Stimulated activated naive CD8-positive, alpha-beta T cell treated with anti-CD3 and anti-CD28 coated beads, Interleukin-15, amount 100 ng/mL, for 72 hours (primary cell): ENCODE data around the gene SPATA25.
A peak's percentile ranks its signal among the peaks of the same experiment; 100 is the strongest.

ENCODE experiments used
- ATAC-seq: fragments of 150-1000 bp; cut with Tn5 transposase; 2 replicates; pipeline ENCODE4 v1.10.0; 2021; ENCODE audit warnings: mild to moderate bottlenecking, moderate library complexity
- DNase-seq, 2 donors: peaks; one replicate each; pipeline ENCODE4 v3.0.0; 2021 to 2022
- H3K27ac Mint-ChIP-seq, 2 donors: one replicate each; pipeline ENCODE4 v1.8.0; 2022; ENCODE audit warnings: mild to moderate bottlenecking in 2 of 2, mixed read lengths in 2 of 2, moderate library complexity in 2 of 2
- H3K27me3 Mint-ChIP-seq: one replicate; pipeline ENCODE4 v1.8.0; 2022; ENCODE audit warnings: mixed read lengths
- H3K4me1 Mint-ChIP-seq: one replicate; pipeline ENCODE4 v1.8.0; 2022; ENCODE audit warnings: mild to moderate bottlenecking, mixed read lengths
- H3K4me3 Mint-ChIP-seq, 2 donors: one replicate each; pipeline ENCODE4 v1.8.0; 2022; ENCODE audit warnings: mild to moderate bottlenecking in 2 of 2, mixed read lengths in 2 of 2, moderate library complexity in 1 of 2
- H3K9me3 Mint-ChIP-seq, 2 donors: one replicate each; pipeline ENCODE4 v1.8.0; 2022; ENCODE audit warnings: mixed read lengths in 2 of 2

The SPATA25 gene

DNA sequence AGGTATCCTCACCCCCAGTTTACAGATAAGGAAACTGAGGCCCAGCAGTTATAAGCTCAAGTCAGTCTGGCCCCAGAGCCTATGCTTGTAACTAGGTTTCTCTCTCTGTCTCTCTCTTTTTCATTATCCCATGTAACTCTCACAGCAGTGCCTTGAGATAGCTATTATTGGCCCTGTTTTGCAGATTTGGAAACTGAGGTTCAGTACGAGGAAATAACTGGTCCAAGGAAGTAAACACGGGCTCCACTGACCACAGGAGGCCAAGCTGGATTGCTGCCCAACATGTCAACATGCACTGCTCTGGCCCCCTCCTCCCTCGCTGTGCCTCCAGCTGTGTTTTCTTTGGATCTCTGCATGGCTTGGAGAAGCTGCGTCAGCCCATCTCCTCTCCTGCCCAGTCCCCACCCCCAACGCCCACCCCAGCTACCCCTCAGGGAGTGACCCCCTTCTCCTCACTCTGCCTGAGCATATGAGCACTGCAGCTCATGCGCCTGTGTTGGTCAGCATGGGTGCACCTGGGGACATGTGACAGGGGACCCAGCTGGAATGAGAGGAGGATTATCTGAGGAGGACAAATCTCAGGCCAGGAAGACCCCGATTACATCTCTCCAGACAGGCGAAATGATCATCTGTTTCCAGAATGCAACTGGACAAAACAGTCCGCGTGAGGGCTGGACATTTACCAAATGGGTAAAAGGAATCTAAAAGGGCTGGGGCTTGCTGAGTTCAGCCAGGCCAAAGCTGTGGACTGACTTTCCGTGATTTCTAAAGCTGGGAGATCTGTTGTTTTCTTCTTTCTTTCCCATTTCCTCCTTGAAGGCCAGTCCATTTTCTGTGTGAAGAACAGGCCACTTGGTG lies 32.3 kb upstream of the SPATA25 start:
- Mint-ChIP-seq H3K9me3 (no peaks in the 10 kb centered on the region), H3K27me3 (peaks cover 22% of the 10 kb centered on the region), H3K4me3 (no peak overlapping the region), H3K27ac (no peak overlapping the region), H3K4me1 (peaks cover 5% of the 10 kb centered on the region)
- no peak for ATAC-seq
- no peak for DNase-seq

- H3K27ac Mint-ChIP-seq, result no peak overlapping the region
- peaks cover 22% of the 10 kb centered on the region for H3K27me3 Mint-ChIP-seq
- no peak for ATAC-seq
- no peak overlapping the region for H3K4me3 Mint-ChIP-seq
- no peaks in the 10 kb centered on the region for H3K9me3 Mint-ChIP-seq
- DNase-seq, result no peak
- H3K4me1 Mint-ChIP-seq, result peaks cover 5% of the 10 kb centered on the region
Measured at GRCh38 chr20:45918779-45919537, 31.5 kb upstream of the SPATA25 start.

DNA sequence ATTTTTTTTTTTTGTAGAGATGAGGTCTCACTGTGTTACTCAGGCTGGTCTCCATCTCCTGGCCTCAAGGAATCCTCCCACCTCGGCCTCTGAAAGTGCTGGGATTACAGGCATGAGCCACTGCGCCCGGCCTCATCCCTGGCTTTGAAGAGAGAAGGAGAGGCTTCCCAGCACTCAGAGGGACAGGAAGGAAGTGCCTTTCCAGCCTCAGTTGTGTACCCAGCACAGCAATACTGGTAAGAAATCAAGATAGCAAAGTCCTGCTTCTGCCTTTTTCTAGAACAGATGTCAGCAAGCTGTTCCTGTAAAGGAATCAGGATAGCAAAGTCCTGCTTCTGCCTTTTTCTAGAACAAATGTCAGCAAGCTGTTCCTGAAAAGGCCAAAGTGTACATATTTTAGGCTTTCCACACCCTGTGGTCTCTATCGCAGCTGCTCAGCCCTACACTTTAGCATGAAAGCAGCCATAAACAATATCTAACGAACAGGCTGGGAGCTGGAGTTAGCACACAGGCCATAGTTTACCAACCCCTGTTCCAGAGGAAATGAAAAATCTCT lies 30.8 kb upstream of the SPATA25 start:
- DNase-seq (no peak), ATAC-seq (no peak)
- Mint-ChIP-seq H3K4me3 (no peak overlapping the region), H3K27me3 (peaks cover 22% of the 10 kb centered on the region), H3K4me1 (peaks cover 5% of the 10 kb centered on the region), H3K27ac (no peak overlapping the region), H3K9me3 (no peaks in the 10 kb centered on the region)

GRCh38 chr20:45917790-45918141 lies 30.3 kb upstream of the SPATA25 start:
- DNase-seq (no peak), ATAC-seq (no peak)
- Mint-ChIP-seq H3K4me1 (peaks cover 5% of the 10 kb centered on the region), H3K27ac (no peak overlapping the region), H3K4me3 (no peak overlapping the region), H3K9me3 (no peaks in the 10 kb centered on the region), H3K27me3 (peaks cover 22% of the 10 kb centered on the region)

GRCh38 chr20:45913116-45913515 lies 25.7 kb upstream of the SPATA25 start:
- DNase-seq (no peak), ATAC-seq (no peak)
- peaks cover 34% of the 10 kb centered on the region for H3K4me1 Mint-ChIP-seq
- H3K27me3 Mint-ChIP-seq, result peaks cover 24% of the 10 kb centered on the region
- H3K9me3 Mint-ChIP-seq, result no peaks in the 10 kb centered on the region
- H3K4me3 Mint-ChIP-seq, result peak overlapping the region in 1 of 2 donors; percentile 59
- H3K27ac Mint-ChIP-seq, result peak overlapping the region in 1 of 2 donors; percentile 80

DNA sequence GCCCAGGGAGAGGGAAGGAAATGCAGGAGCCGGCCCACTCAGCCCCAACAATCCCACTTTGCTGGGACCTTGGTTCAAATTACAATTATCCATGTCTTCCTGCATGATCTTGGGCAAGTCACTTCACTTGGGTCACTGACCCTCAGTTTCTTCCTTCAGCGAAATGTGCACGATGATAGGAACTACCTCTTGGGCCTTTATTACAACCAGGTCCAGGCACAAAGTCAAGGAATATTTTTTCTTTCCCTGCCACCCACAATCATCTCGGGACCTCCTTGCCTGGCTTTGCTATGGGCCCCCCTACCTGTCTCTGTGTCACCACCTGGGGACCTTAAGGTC lies 24.9 kb upstream of the SPATA25 start:
- DNase-seq, result no peak
- Mint-ChIP-seq H3K9me3 (no peaks in the 10 kb centered on the region), H3K27ac (no peak overlapping the region), H3K27me3 (peaks cover 24% of the 10 kb centered on the region), H3K4me3 (peak overlapping the region; percentile 79 to 89), H3K4me1 (peaks cover 34% of the 10 kb centered on the region)
- ATAC-seq, result no peak

- ATAC-seq (peak; percentile 28), DNase-seq (peak; percentile 25 to 47)
- Mint-ChIP-seq H3K4me1 (peaks cover 34% of the 10 kb centered on the region), H3K27me3 (peaks cover 24% of the 10 kb centered on the region), H3K4me3 (peak within 1 kb of the TSS; percentile 79 to 89), H3K9me3 (no peaks in the 10 kb centered on the region), H3K27ac (peak within 1 kb of the TSS; percentile 7 to 70)
Measured at GRCh38 chr20:45911486-45912343, 24.3 kb upstream of the SPATA25 start, which contains the start of gene PLTP. Gene PLTP, minus strand, starts transcription at chr20:45912155. Its CDS starts 703 bp downstream, at chr20:45911452.

GRCh38 chr20:45910670-45911485 lies 23.5 kb upstream of the SPATA25 start:
- peak overlapping the region; percentile 89 to 94 for H3K27ac Mint-ChIP-seq
- H3K4me1 Mint-ChIP-seq, result peaks cover 34% of the 10 kb centered on the region
- ATAC-seq (peak; percentile 96), DNase-seq (peak; percentile 99)
- H3K4me3 Mint-ChIP-seq, result peak overlapping the region; percentile 79 to 89
- H3K9me3 Mint-ChIP-seq, result no peaks in the 10 kb centered on the region
- H3K27me3 Mint-ChIP-seq, result peaks cover 20% of the 10 kb centered on the region

GRCh38 chr20:45909817-45910669 lies 22.6 kb upstream of the SPATA25 start:
- no peaks in the 10 kb centered on the region for H3K9me3 Mint-ChIP-seq
- peaks cover 12% of the 10 kb centered on the region for H3K27me3 Mint-ChIP-seq
- H3K4me1 Mint-ChIP-seq, result peaks cover 34% of the 10 kb centered on the region
- peak overlapping the region; percentile 79 to 89 for H3K4me3 Mint-ChIP-seq
- ATAC-seq, result no peak
- DNase-seq, result no peak
- peak overlapping the region; percentile 89 to 94 for H3K27ac Mint-ChIP-seq

- no peak for ATAC-seq
- H3K27me3 Mint-ChIP-seq, result peaks cover 9% of the 10 kb centered on the region
- no peak overlapping the region for H3K27ac Mint-ChIP-seq
- no peaks in the 10 kb centered on the region for H3K9me3 Mint-ChIP-seq
- H3K4me3 Mint-ChIP-seq, result no peak overlapping the region
- H3K4me1 Mint-ChIP-seq, result peaks cover 34% of the 10 kb centered on the region
- no peak for DNase-seq
Measured at GRCh38 chr20:45909336-45909808, 21.9 kb upstream of the SPATA25 start.

- DNase-seq (no peak), ATAC-seq (no peak)
- H3K4me3 Mint-ChIP-seq, result no peak overlapping the region
- peaks cover 34% of the 10 kb centered on the region for H3K4me1 Mint-ChIP-seq
- no peaks in the 10 kb centered on the region for H3K9me3 Mint-ChIP-seq
- peaks cover 9% of the 10 kb centered on the region for H3K27me3 Mint-ChIP-seq
- H3K27ac Mint-ChIP-seq, result no peak overlapping the region
Measured at GRCh38 chr20:45908084-45908483, 20.7 kb upstream of the SPATA25 start.

DNA sequence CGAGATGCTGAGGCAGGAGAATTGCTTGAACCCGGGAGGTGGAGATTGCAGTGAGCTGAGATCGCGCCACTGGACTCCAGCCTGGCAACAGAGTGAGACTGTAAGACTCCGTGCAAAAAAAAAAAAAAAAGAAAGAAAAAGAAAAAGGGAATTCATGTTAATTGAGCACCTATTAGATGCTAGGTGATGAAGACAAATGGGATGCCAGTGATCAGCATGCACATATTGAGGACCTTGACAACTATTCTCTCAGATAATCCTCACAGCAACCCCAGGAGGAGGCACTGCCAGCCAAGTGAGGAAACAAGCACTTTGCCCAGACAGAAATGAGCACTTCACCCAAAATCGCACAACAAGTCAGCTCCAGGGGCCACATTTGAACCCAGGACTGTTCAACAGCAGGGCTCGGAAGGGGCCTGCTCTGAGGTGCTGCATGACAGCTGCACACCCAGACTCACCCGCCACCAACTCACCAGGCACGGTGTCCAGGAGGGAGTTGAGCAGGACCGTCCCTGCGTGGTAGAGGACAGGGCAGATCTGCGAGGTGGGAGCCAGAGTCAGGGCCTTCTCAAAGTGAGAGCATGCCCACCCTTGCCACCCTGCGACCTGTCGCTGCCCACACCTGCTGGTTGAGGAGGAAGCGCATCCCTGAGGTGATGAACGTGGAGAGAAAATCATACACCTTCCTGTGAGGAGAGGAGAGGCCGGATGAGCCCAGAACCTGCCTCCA lies 20.0 kb upstream of the SPATA25 start:
- ATAC-seq (no peak), DNase-seq (no peak)
- Mint-ChIP-seq H3K27ac (no peak overlapping the region), H3K27me3 (peaks cover 8% of the 10 kb centered on the region), H3K4me3 (no peak overlapping the region), H3K4me1 (peaks cover 32% of the 10 kb centered on the region), H3K9me3 (no peaks in the 10 kb centered on the region)

DNA sequence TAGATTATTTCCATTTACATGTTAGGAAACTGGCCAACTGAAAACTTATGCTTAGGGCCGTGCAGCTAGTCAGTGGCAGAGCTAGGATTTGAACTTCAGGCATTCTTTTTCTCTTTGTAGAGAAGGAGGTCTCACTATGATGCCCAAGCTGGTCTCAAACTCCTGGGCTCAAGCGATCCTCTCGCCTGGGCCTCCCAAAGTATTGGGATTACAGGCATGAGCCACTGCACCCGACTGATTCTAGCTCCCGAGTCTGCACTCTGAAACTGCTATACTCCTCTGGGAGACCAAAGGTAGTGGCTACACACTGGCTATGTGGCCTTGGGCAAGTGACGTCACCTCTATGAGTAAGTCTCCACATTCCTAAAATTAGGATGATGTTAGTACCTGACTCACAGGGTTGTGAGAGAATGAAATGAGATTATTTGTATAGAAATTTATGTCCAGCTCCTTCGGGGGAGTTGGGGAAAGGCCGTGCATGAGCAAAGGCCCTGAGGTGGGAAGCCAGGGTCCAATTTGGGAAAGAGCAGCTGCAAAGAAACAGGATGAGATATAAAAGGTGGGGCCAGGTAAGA lies 18.2 kb upstream of the SPATA25 start:
- Mint-ChIP-seq H3K4me3 (no peak overlapping the region), H3K4me1 (peaks cover 14% of the 10 kb centered on the region), H3K9me3 (no peaks in the 10 kb centered on the region), H3K27me3 (no peaks in the 10 kb centered on the region), H3K27ac (no peak overlapping the region)
- no peak for ATAC-seq
- no peak for DNase-seq
